Thyroid gland (tissue), 4 donors: Measurements from ENCODE around the gene VSX1.

Experiments used
- CTCF ChIP-seq, 6 experiments: fragments of 200-600 bp in 3 of 6; fragments of 450-650 bp in 3 of 6; sonication (generic) in 3 of 6; IDR thresholded peaks; one replicate each; pipeline ENCODE4 v1.5.1; 2016 to 2019; ENCODE audit warnings: antibody characterized with exemption in 6 of 6, mild to moderate bottlenecking in 2 of 6, inconsistent platforms in 1 of 6, moderate library complexity in 1 of 6
- POLR2A ChIP-seq, 2 donors: fragments of 450-650 bp; IDR thresholded peaks; one replicate each; pipeline ENCODE4 v1.6.1; 2017; ENCODE audit warnings: antibody characterized with exemption in 2 of 2, mild to moderate bottlenecking in 2 of 2, moderate library complexity in 1 of 2

- TF ChIP-seq POLR2A (IDR thresholded peaks at IDR 0.05): no peak
- TF ChIP-seq CTCF (IDR thresholded peaks at IDR 0.05): no peak
Measured at GRCh38 chr20:25118529-25118928, 36.6 kb upstream of the VSX1 start.
